Measurements from ENCODE around the gene FOLR3.
"Not testable (repeated sequence)": the region's sequence is repeated elsewhere in the genome, so short reads cannot be mapped to it uniquely, and the experiment has no call there.

The FOLR3 gene

GRCh38 chr11:72124046-72124445 is 11.5 kb upstream of the FOLR3 start:
- FAIRE-seq = no peak

GRCh38 chr11:72125956-72126355 is 9.6 kb upstream of the FOLR3 start:
- FAIRE-seq = no peak

- FAIRE-seq = no peak
These were observed 7.6 kb upstream of the FOLR3 start for GRCh38 chr11:72127923-72128322.

GRCh38 chr11:72129381-72129780 is 6.1 kb upstream of the FOLR3 start:
- no peak for FAIRE-seq

GRCh38 chr11:72132646-72133045 is 2.9 kb upstream of the FOLR3 start:
- no peak for FAIRE-seq

- FAIRE-seq = no peak
These were observed 562 bp downstream of the FOLR3 start for GRCh38 chr11:72135891-72136683.

GRCh38 chr11:72136684-72137262 is 1.2 kb downstream of the FOLR3 start:
- FAIRE-seq = no peak

- no peak for FAIRE-seq
These were observed 3.4 kb downstream of the FOLR3 start for GRCh38 chr11:72138821-72139390.

- FAIRE-seq = no peak
These were observed 4.0 kb downstream of the FOLR3 start for GRCh38 chr11:72139500-72139899.

- FAIRE-seq = no peak
These were observed 5.1 kb downstream of the FOLR3 start for GRCh38 chr11:72140661-72141060.

GRCh38 chr11:72141066-72141465 is 5.5 kb downstream of the FOLR3 start:
- no peak for FAIRE-seq

GRCh38 chr11:72142086-72142485 is 6.6 kb downstream of the FOLR3 start:
- not testable (repeated sequence) for FAIRE-seq

- not testable (repeated sequence) for FAIRE-seq
These were observed 7.0 kb downstream of the FOLR3 start for GRCh38 chr11:72142543-72142942.

GRCh38 chr11:72144807-72145565 is 9.5 kb downstream of the FOLR3 start:
- no peak for FAIRE-seq

GRCh38 chr11:72146625-72147024 is 11.1 kb downstream of the FOLR3 start:
- no peak for FAIRE-seq

- FAIRE-seq = no peak
These were observed 15.4 kb downstream of the FOLR3 start for GRCh38 chr11:72150882-72151281.

- not testable (repeated sequence) for FAIRE-seq
These were observed 18.3 kb downstream of the FOLR3 start for GRCh38 chr11:72153874-72154273.

GRCh38 chr11:72154816-72155215 is 19.3 kb downstream of the FOLR3 start:
- no peak for FAIRE-seq

- FAIRE-seq = no peak
These were observed 20.2 kb downstream of the FOLR3 start for GRCh38 chr11:72155751-72156150.

- FAIRE-seq = no peak
These were observed 21.6 kb downstream of the FOLR3 start for GRCh38 chr11:72157131-72157530.

- FAIRE-seq = no peak
These were observed 24.8 kb downstream of the FOLR3 start for GRCh38 chr11:72160319-72160718.

- FAIRE-seq = no peak
These were observed 27.5 kb downstream of the FOLR3 start for GRCh38 chr11:72162891-72163492.

GRCh38 chr11:72164187-72164586 is 28.7 kb downstream of the FOLR3 start:
- FAIRE-seq = not testable (repeated sequence)
